Measurements from ENCODE around the gene MATCAP1. TPM values are rescaled to one million over a fixed set of nuclear protein-coding genes. Genes with fewer than 3 reads are reported as not detected.

Gene MATCAP1
- total RNA-seq, result 10 to 100 TPM in 2 of 3 donors, 1 to 10 TPM in 1; 7.2 to 12.6 (median 10.9) TPM
- total RNA-seq (2013), result 3.0 TPM

DNA sequence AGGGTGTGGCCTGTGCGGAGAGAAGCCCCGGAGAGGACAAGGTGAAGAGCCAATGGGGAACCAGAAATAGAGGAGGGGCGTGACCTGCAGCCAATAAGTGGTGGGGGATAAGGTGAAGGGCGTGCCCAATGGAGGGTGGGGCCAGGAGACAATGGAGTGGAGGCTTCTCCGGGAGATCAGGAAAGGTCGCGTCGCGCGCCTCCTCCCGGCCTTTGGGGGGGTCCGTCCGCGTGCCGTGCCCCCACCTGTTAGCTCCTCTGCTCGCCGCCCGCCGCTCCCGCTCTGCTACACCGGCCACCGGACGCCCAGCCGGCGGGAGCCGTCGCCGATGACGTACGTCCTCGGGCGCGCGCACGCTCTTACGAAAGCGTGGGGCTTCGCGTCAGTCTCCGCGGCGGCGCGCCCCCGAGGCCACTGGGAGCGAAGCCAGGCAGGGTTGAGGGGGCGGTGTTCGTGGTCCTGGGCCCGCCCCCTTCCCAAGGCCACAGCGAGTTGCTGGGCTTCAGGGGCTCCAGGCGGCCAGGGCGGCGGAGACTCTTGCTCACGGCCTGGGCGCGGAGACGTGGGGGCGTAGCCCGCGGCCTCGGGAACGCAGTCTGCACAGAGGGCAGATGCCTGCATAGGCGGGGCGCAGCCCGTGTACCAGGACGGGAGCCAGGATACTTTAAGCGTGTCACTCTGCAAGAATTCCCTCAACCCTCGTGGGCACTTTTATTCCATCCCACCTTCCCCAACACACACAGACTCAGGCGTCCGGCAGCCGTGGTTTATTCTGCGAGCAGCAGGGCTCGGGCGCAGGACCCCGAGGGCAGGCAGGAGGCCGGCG lies at the start of gene MATCAP1:
Gene MATCAP1 (minus strand): TSS at position 337 of the 826 bp plus-strand sequence. CDS start 3,353 bp downstream, outside the sequence.
- H3K9me3 Mint-ChIP-seq, result no peaks in the 10 kb centered on the region

DNA sequence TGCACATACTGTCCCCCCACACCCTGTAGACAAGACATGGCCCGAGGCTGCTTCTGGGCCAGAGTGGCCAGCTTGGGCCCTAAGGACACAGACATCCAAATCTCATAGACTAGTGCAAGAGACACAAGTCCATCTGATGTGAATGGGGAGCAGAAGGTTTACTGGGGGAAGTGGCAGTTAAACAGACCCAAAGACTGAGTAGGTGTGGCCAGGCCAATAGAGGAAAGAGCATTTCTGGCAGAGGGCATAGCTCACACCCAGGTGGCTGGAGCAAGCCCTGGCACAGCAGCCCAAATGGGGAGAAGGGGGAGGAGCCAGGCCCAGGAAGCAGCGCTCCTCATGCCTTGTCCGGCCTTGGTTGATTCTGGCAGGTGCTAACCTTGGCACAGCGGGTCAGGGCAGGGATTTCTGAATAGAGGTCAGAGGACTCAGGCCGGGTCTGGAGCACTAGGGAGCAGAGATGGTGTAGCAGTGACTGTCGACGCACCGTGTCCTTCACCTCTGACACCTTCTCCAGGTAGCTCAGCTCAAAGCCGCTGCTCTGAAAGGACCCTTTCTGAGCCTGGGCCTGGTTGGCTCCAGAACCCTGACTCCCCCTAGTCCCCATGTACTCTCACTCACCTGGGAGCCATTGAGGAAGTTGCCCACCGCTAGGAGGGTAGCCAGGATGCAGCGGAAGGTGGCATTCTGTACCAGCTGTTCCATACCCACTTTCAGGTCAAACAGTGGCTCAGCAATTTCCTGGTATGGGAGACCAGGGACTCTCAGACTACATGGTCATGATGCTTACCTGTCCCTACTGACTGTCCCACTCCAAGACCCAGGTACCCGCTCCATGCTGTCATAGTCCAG lies 47.3 kb upstream of the MATCAP1 start:
- no peaks in the 10 kb centered on the region for H3K9me3 Mint-ChIP-seq
- no peak overlapping the region for H3K4me3 Mint-ChIP-seq
- H3K27me3 ChIP-seq (ENCODE audit: control insufficient read depth, insufficient read depth, low read length), result no peaks in the 10 kb centered on the region
- 89% methylated on average over 11 of the region's 12 CpGs for WGBS (ENCODE audit: insufficient coverage)
- intact Hi-C loops (cut with micrococcal nuclease), result no loop called here
- H3K27ac Mint-ChIP-seq, result no peak overlapping the region
- H3K27me3 Mint-ChIP-seq (ENCODE audit: low read depth in 2 of 2), result no peaks in the 10 kb centered on the region
- no peak overlapping the region for H3K27ac ChIP-seq (ENCODE audit: low read length)
- H3K36me3 Mint-ChIP-seq, result no peaks in the 10 kb centered on the region
- peaks cover 21 to 23% of the 10 kb centered on the region in 2 donors for H3K4me1 Mint-ChIP-seq
- no peaks in the 10 kb centered on the region for H3K9me3 ChIP-seq (ENCODE audit: control insufficient read depth, insufficient read depth, low read length)
- ATAC-seq, result no peak
- no peak for DNase-seq
- no peak overlapping the region for H3K4me3 ChIP-seq (ENCODE audit: low read length)
- H3K36me3 ChIP-seq (ENCODE audit: control insufficient read depth, insufficient read depth, low read length), result peaks cover 45% of the 10 kb centered on the region
- H3K4me1 ChIP-seq (ENCODE audit: control insufficient read depth, insufficient read depth, low read length), result peaks cover 22% of the 10 kb centered on the region
- TF ChIP-seq, protein P1, sequence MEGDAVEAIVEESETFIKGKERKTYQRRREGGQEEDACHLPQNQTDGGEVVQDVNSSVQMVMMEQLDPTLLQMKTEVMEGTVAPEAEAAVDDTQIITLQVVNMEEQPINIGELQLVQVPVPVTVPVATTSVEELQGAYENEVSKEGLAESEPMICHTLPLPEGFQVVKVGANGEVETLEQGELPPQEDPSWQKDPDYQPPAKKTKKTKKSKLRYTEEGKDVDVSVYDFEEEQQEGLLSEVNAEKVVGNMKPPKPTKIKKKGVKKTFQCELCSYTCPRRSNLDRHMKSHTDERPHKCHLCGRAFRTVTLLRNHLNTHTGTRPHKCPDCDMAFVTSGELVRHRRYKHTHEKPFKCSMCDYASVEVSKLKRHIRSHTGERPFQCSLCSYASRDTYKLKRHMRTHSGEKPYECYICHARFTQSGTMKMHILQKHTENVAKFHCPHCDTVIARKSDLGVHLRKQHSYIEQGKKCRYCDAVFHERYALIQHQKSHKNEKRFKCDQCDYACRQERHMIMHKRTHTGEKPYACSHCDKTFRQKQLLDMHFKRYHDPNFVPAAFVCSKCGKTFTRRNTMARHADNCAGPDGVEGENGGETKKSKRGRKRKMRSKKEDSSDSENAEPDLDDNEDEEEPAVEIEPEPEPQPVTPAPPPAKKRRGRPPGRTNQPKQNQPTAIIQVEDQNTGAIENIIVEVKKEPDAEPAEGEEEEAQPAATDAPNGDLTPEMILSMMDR (IDR thresholded peaks at IDR 0.05), result no peak

More for the DNA sequence above, at the start of gene MATCAP1:
- Mint-ChIP-seq H3K27ac (peak within 1 kb of the TSS in 1 of 2 donors; percentile 83), H3K4me1 (peaks cover 8 to 13% of the 10 kb centered on the region in 2 donors), H3K36me3 (no peaks in the 10 kb centered on the region), H3K4me3 (peak within 1 kb of the TSS; percentile 95), H3K27me3 (ENCODE audit: low read depth in 2 of 2) (peaks cover 0 to 7% of the 10 kb centered on the region in 2 donors)
- intact Hi-C loops (cut with micrococcal nuclease), result loop anchor here (1.0 to 2.0 kb wide), 4 partner anchors 8 to 63 kb away; partner anchors contain the start of genes E2F4, FBXL8, FHOD1 and TMEM208
- WGBS (ENCODE audit: insufficient coverage), result 0% methylated on average over 77 of the region's 77 CpGs
- DNase-seq (peak; percentile 90 to 97), ATAC-seq (peak; percentile 93 to 97 (median 94))
- peaks cover 24% of the 10 kb centered on the region for H3K4me1 ChIP-seq (ENCODE audit: control insufficient read depth, insufficient read depth, low read length)
- H3K9me3 ChIP-seq (ENCODE audit: control insufficient read depth, insufficient read depth, low read length), result no peaks in the 10 kb centered on the region
- TF ChIP-seq, protein P1 (IDR thresholded peaks at IDR 0.05), result no peak
- peak within 1 kb of the TSS; percentile 63 for H3K4me3 ChIP-seq (ENCODE audit: low read length)
- H3K36me3 ChIP-seq (ENCODE audit: control insufficient read depth, insufficient read depth, low read length), result no peaks in the 10 kb centered on the region
- peak within 1 kb of the TSS; percentile 79 for H3K27ac ChIP-seq (ENCODE audit: low read length)
- H3K27me3 ChIP-seq (ENCODE audit: control insufficient read depth, insufficient read depth, low read length), result peaks cover 2% of the 10 kb centered on the region

DNA sequence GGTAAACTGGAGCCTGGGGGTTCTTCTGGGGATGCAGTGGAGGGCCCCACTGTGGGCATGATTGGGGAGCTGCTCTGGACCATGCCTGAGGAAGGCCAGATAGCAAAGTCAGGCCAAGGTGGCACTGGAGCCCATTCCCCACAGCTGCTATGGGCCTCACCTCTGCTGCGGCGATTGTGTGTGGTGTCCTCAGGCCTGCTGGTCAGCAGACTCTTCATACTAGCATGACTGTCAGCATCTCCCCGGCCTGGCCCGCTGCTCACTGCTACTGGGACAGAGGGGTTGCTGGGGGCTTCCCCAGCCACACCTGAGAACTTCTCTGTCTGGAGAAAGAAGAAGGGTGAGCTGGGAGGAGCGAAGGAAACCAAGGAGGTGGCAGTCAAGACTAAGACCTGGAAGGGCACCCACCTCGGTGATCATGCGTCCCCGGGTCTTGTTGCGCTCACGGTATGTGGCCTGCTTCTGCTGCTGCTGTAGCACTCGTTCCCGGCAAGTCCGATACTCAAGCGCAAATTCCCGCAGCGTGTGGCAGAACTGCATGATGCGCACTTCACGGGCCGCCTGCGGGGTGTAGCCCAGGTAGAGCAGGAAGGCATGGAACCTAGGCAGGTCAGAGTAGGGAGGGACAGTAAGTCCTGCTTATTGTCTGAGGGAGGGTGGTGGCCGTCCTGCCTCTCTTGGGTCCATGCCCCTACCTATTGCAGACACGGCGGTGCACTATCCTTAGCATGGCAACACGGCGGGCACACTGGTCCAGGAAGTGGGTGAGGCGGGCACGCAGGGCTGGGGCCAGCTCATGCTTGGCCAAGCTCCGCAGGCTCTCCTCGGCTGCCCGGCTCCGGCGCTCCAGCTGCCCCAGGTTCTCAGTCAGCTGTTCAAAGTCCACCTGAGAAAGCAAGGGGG lies 46.4 kb upstream of the MATCAP1 start:
- no peak overlapping the region for H3K27ac Mint-ChIP-seq
- no peaks in the 10 kb centered on the region for H3K9me3 ChIP-seq (ENCODE audit: control insufficient read depth, insufficient read depth, low read length)
- intact Hi-C loops (cut with micrococcal nuclease), result no loop called here

More for the DNA sequence above, 46.4 kb upstream of the MATCAP1 start:
- Mint-ChIP-seq H3K4me1 (peaks cover 28 to 29% of the 10 kb centered on the region in 2 donors), H3K36me3 (no peaks in the 10 kb centered on the region), H3K27me3 (ENCODE audit: low read depth in 2 of 2) (no peaks in the 10 kb centered on the region), H3K4me3 (no peak overlapping the region), H3K9me3 (no peaks in the 10 kb centered on the region)
- Histone ChIP-seq H3K4me1 (ENCODE audit: control insufficient read depth, insufficient read depth, low read length) (peaks cover 26% of the 10 kb centered on the region), H3K27ac (ENCODE audit: low read length) (no peak overlapping the region), H3K36me3 (ENCODE audit: control insufficient read depth, insufficient read depth, low read length) (peaks cover 43% of the 10 kb centered on the region), H3K27me3 (ENCODE audit: control insufficient read depth, insufficient read depth, low read length) (no peaks in the 10 kb centered on the region), H3K4me3 (ENCODE audit: low read length) (no peak overlapping the region)
- ATAC-seq (no peak), DNase-seq (no peak)
- 98% methylated on average over 32 of the region's 32 CpGs for WGBS (ENCODE audit: insufficient coverage)
- TF ChIP-seq, protein P1 (IDR thresholded peaks at IDR 0.05), result no peak

Measured in natural killer cell (primary cell).